GM18909 (cell line): ENCODE results near the gene TRIM47.

Source experiments
- ATAC-seq: cut with Tn5 transposase; IDR thresholded peaks from one replicate; pipeline ENCODE4 v1.9.1; 2021; ENCODE audit warnings: mild to moderate bottlenecking; ENCODE audit not compliant: unreplicated experiment, poor library complexity

Gene TRIM47

DNA sequence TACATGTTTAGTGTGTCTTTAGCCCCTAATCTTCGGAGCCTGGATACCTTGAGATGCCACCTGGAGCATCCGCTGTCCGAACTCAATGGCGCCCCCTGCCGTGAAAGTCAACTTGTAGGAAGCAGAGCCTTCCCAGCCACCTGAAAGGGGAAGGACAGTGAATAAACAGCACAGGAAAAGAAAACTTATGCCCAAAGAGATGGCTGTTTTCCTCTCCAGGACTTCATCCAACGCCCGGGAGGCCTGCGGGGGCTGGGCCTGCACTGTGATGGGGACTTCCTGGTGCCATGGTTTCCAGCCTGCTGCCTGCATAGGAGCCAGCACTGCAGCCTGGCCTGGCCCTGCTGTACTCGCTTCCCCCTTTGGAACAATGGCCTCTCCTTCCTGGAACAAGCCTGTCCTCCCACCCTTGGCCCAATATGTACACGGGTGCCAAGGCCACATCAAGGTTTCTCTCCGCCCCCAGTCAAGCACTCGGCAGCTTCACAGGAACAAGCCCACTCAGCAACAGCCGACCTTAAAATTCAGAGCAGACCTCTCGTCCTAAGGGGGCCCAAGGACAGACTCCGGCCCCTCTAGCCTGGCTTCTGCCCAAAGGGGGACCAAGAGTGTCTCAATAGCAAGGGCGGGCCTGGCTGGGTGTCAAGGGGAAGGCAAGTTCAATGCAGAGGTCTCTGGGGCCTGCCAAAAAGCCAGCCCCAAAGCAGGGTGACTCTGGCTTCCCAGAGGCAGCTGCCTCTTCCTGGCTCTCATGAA lies 29.7 kb downstream of the TRIM47 start:
- no peak for ATAC-seq

DNA sequence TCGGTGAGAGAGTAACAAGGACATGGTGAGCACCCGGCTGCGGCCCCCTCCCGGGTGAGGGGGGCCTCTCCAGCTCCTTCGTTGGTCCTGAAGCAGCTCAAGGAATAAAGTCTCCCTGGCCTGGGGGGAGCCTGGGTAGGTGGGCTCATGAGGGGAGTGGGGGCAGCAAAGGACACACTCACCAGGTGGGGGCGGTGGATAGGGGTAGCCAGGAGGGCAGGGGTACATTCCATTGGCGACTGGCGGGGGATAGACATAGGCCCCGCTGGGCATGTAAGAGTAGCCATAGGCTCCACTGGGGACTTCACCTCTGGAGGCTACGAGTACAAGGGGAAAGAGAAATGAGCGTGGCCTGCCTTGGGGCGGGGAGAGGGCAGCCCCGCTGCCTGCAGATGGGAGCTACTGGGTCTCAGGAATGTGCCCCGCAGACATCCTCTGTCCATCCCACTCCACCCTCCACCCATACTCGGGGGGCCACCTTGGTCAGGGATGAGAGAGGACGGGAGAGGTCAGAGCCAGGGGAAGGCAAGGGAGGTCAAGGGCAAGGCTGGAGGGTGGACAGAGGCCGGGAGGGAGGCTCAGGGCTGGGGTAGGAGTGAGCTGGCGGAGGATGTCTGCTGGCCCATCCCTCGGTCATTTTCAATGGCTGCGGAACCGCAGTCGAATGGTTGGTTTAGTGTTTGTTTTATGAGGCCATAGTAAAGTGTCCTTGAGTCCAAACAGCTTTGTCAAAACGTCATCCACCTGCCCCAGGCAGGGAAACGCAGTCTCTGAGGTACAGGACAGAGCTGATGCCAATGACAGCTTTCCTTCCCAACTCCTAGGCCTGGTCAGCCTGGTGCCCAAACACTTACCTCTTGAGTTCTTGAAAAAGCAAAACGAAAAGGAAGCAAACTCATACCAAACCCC lies 30.5 kb downstream of the TRIM47 start:
- ATAC-seq = no peak

DNA sequence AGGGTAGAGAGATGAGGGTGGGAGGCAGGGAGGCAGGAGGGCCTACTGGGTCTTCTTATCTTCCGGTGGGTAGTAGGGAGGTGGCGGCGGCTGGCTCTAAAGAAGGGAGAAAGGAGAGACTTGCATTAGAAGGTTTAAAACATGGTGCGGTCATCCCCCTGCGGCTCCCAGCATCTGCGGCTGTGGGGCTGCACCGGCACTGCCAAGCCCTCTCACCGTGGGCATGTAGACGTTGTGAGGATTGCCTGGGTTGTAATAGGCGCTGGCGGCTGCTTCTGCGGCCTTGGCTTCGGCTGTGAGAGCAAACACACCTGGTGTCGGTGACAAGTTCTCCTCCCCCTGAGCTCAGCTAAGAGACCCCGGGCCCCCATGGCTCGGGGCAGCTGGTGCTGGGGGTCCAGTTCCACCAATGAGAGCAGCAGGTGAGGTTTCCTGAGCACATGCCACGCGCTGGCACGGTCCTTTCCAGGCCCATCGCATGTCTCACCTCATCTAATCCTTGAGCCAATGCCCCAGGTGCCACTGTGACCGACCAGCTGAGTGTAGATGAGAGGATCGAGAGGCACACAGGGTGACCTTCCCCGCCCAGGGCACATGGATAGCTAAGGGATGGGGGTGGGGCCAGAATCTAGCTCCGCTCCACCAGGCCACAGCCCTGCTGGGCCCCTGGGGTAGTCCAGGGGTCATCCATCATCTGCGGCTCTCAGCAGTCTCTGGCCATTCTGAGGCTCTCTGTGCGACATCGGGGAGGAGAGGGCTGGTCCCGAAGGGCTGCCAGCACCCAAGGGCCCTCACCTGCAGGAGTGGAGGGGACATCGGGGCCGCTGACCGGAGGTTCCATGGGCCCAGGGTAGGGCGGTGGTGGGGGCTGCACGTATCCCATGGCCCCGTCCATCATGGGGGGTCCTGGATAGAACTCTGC lies 31.4 kb downstream of the TRIM47 start:
- no peak for ATAC-seq

DNA sequence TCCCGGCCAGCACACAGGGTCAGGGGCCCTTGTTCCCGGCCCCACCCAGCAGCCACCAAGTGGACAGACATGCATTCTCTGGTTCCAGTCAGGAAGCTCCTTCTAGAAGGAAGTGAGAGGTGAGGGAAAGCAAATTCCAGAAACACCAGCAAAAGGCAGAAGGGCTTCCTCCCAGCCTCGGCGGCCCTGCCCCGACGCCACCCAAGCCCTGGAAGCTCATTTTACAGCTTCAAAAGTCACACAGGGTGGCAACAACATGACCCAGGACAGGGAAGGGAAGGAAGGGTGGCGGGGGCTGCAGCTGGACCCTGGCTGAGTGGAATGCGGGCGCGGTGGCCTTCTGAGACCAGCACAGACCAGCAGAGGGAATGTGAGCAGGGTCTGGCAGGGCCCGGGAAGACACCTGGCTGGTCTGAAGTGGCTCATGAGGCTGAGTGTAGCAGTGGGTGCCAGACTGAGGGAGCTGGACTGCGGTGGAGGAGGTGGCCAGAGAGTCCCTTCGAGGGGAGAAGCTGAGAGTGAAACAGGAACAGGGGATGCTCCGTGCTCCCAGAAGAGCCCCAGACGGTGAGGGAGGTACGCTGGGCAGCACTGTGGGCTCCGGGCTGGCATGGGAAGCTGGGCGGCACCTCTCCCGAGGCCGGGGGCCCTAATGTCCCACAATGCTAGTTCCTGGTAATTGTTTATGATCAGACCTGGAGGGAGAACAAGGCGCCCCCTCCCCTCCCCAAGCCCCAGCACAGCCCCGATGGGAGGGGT lies 32.3 kb downstream of the TRIM47 start:
- ATAC-seq = no peak

DNA sequence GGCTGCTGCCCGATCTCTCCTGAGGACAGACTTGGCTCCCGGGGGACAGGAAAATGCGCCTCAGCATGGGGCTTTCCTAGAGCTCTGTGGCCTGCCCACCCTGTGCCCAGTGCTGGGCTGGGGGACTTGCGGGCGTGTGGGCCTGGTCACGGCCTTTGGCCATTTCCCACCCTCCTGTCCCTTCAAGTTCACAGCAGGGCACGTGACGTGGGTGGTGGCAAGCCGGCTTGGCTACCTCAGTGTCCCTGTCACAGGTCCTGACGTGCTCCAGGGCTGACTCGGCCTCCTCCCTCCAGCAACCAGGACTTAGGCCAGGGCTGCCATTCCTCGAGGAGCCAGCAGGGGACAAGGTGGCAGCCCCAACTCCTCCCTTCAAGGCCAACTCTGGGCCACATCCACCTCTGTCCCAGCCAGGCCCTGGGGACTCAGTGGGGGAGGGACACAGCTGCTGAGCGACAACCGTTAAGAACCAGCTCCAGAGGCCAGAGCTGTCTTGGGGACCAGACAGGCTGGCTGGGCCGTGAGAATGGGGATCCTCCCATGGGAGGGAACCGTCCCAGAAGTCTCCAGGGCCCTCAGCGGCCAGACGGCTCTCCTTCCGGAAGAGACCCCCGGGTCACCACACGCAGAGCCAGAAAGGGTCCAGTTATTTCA lies 33.2 kb downstream of the TRIM47 start:
- ATAC-seq = peak; percentile 79

DNA sequence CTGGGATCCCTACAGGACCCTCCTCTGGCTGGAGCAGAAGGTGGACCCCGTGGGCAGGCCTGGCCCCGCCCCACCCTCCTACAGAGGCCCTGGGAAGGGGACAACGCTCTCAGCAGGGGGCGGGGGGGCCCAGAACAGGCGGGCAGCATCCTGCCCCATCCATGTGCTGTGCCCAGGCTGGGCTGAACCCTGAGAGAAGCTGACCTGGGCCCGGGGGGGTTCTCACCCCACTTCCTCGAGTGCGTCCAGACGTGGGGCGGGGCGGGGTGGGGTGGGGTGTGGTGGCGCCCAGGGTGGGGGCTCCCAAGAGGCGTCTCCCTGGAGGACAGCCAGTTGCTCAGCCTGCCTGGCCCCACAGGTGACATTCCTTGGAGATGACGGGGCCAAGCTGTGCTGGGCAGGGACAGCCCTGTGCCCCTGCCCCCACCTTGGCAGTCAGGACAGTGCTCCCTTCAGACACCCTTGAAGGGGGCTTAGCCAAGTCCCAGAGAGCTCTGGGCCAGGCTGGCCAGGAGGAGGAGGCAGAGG lies 33.8 kb downstream of the TRIM47 start:
- ATAC-seq = peak; percentile 8

DNA sequence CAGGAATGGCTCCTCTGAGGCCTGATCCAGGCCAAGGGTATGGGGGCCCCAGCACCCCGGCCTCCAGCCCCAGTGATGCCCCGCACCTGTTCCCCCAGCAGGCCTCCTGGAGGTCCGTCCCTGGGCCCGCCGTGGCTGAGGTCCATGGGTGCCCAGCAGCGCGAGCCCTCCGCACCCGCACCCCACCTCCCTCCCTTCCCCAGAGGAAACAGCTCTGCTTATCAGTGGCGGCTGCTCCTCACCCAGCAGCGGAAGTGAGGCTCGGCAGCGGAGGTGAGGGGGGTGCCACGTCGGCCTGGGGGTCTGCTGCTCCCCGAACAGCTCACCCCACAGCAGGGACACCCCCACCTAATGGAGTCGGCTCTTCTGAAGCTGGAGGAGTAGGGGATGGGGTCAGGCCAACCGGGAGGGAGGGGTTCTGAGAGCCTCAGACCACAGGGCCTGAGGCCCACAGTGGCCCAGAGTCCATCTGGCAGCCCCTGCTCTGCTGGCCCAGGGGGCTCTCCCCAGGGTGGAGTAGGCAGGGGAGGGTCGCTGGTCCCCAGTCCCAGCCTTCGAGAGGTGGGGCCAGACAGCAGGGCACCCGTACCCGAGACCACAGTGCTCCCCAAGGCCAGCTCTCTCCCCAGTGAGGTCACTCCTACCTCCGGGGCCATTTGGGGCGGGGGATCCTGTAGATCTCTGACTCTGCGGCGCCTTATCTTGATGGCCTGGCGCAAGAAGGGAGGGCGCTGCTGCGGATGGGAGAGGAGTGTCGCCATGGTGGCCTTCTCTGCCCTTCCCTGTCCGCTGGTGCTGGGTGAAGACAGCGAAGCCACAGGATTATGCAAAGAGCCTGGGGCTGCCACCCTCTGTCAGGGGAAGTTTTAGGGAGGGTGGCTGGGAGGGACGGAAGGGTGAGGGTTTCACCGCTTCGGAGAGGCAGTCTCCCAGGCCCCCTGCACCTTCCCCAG lies 34.5 kb downstream of the TRIM47 start, which contains the start of gene UNC13D:
TSS of gene UNC13D (minus strand) at position 828 of the 953 bp plus-strand sequence. CDS start at position 761, 67 bp downstream.
- ATAC-seq = no peak

DNA sequence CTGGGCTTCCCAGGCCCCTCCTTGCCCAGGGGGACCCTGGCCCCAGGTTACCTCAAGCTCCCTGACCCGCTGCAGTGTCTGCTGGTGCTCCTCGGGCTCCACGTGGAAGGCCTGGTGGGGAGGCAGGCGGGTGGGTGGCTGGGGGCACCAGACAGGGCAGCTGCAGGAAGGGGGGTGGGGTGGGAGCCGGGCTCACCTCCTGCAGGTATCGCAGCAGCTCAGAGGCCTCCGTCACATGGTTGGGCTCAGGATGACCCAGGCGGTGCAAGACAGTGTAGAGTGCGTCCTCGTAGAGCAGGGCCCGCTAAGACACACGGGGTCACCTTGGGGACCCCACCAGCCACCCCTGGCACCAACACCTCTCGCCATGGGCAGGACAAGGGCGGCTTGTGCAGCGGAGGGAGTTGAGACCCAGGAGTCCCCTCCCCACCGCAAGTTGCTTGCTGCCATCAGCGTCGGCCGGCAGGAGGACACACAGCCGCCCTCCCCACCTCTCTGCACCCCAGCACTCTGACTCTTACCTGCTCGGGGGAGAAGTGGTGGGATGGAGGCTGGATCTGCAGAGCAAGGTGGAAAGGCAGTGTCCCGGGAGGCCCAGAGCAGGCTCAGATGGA lies 35.3 kb downstream of the TRIM47 start:
- no peak for ATAC-seq

DNA sequence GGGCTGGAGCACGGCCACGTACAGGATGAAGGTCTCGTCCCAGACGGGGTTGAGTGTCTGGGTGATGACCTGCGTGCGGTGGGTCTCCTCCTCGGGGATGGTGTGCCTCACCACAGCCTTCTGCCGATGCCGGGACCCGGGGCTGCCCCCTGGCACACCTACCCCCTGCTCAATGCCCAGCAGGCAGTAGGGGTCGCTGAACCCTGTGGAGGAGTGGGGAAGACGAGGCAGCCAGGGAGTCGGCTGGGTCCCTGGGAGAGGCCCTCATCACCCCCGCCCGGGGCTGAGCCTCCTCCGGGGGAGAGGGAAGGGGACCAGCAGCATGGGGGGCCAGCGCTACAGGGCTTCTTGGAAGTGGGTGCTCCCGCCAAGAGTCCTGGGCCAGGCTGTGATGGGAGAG lies 36.0 kb downstream of the TRIM47 start:
- ATAC-seq = no peak

DNA sequence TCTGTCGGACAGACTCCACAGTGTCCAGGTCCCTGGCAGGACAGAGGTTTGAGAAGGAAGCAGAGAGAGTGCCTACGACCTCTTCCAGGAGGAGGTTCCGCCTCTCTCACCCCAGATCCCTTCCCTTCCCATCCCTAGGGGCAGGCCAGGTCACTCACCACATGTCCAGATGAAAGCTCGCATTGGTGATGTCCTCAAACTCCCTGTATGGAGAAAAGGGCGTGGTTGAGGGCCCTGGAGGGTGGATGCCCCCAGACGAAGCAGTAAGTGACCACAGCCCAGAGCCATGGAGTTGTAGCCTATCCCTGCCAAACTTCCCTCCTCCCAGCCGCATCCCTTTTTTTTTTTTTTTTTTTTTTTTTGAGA lies 37.6 kb downstream of the TRIM47 start:
- ATAC-seq = no peak

DNA sequence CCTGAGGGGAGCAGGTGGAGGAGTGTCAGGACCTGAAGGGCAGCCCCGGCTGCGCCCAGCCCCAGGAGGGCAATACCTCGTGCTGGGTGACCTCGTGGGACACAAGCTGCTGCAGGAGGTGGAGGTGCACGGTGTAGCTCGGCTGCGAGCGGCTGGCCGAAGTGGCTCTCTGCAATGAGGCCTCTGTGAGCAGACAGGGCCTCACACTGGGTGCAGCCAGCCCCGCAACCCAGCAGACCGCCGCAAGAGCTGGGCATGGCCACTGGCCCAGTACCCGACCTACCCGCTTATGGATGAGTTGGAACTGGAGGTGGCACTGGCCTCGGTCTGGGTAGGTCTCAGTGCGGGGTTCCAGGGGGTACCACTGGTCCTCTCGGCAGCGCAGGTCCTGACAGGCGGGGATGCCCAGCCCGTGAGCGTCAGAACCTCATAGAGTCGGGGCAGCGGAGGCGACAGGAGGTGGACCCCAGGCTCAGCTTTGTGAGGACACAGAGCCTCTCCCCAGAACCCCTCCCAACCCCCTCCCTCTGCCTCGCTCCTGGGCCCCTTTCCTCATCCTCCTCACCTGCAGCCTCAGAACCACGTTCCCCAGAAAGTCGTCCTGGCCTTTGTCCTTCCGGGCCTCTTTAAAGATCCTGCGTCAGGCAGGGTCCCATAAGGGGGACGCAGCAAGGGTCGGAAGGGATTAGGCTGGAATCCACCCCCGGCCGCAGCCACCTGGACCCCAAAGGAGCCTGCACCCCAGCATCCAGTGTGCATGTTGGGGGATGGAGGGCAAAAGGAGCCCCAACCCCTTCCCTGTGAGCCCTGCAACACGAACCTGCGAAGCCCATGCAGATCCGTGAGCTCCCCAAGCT lies 38.2 kb downstream of the TRIM47 start:
- ATAC-seq = no peak

DNA sequence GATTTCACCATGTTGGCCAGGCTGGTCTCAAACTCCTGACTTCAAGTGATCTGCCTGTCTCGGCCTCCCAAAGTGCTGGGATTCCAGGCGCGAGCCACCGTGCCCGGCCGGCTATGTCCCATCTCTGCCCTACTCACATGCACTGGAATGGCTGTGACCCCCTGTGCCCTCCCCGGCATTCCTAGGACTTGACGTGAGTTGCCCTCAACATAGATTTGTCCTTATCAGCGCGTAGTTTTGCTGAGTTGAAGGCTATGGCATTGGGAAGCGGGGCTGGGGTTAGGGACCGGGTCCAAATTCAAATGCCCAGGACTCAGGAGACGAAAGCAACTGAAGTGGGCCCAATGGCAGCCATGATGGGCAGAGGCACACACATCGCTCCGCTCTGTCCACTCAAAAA lies 40.0 kb downstream of the TRIM47 start:
- no peak for ATAC-seq

DNA sequence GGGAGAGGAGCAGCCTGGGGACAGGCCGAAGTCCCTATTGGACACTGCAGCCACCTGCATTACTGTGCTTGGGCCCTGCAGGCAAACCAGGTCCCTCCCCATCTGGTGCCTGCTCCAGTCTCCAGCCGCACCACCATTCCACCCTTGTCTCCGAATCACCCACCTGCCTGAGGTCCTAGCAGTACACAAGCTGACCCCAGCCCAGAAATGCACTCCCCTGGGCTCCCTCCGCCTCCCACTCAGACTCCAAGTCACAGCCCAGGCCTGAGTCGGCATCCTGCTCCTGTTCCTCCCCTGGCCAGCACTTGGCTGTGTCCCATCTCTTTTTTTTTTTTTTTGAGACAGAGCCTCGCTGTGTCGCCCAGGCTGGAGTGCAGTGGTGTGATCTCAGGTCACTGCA lies 40.5 kb downstream of the TRIM47 start:
- ATAC-seq = no peak

DNA sequence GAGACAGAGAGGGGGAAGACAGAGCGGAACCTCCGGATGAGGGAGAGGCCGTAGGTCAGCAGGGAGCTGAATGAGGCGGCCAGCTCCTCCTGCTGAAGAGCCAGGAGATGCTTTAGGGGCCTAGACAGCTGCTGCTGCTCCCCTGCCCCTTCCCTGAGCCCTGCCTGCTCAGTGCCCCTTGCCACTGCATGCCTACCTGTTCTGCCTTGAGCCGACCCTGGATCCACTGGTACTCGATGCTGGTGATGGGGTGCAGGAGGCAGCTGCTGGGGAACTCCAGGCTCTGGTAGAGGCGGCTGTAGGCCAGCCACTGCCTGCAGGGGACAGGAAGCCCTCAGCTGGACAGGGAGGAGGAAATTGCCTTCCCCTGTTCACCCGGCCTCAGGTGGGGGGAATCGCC lies 41.8 kb downstream of the TRIM47 start:
- ATAC-seq = no peak

DNA sequence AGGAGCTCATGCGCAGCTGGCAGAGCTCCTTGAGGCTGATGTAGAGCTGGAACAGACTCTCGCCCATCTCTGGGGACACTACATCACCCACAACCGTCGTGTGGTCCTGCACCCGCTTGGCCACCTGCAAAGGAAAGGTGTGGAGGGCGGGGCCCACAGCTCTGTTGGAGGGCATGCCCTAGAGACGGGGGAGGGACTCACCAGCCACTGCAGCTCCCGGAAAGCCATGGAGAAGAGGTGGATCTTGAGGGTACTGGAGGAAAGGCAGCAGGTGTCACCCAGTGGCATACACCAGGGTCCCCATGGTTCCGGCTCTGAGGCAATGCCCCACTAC lies 42.8 kb downstream of the TRIM47 start:
- no peak for ATAC-seq

DNA sequence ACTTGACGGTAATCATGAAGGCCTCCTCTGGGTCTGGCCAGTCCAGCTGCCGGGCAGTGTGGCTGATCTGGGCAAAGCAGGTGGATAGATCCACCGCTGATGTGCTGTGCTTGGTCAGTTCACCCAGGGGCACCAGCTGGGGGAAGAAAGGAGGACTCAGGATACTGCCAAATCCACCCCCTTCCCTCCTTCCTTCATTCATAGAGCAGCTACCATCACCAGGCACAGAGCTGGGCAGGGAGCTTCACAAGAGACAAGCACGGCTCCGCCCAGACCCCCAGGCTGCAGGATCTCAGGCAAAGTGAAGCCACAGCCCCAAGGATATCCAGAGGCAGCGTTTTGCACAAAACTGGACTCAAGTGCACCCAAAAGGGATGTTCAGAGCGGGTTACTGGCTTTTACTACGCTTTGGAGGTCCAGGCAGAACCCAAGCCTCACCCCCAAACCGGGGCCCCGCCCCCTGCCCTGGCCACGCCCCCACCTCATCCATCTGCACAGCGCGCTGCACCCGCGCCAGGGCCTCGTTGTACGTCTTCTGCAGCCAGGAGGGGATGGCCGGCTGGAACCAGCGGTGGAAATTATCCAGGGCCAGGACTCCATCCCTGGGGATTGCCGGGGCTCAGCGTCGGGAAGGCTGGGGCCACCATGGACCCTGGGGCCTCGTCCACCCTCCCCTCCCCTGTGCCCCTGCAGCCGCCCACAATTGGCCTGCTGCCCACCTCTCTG lies 43.3 kb downstream of the TRIM47 start:
- no peak for ATAC-seq
